HG02678 (cell line): ENCODE data around the gene POFUT1.
A peak's percentile ranks its signal among the peaks of the same experiment; 100 is the strongest.

Experiments
- ATAC-seq: cut with Tn5 transposase; IDR thresholded peaks from one replicate; pipeline ENCODE4 v1.9.1; 2021; ENCODE audit warnings: mild to moderate bottlenecking, moderate library complexity; ENCODE audit not compliant: unreplicated experiment

POFUT1 gene

DNA sequence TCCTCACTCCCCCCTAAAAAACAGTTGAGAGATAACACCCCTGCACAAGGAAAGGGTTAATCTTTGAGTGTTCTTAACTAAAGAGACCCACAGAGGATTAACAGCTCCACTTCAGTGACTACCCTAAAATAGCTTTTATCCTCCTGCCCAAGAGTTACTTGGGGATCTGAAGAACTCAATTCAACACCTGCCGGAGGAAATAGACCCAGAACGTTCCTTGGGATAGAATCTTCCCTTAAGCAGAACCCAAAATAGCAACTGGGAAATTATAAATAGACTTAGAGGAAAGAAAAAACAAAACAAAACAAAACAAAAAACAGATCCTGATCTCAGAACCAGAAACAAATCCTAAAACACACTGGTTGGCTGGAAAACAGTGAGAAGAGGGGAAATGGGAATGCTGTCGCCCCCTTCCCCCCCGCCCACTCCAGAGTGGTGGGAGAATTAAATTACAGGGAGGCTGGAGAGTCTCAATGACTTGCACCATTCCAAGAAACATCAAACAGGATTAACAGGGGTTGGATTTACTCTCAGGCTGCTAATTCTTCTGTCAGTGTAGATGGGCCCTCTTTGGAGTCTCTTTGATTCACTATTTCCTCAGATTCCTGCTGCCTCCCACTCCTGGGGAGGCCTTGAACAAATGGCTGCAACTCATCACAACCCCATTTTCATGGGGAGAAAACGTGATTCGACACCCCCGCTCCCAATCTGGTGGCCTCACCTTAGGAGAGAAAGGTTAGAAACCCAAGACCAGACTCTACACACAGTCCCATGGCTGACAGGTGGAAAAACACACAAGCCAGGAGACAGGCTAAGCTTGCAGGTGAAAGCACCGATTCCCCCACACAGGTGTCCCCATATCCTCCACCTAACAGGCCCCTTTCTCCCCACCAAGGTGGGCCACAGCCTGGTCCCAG lies 1.6 kb upstream of the POFUT1 start:
- no peak for ATAC-seq

DNA sequence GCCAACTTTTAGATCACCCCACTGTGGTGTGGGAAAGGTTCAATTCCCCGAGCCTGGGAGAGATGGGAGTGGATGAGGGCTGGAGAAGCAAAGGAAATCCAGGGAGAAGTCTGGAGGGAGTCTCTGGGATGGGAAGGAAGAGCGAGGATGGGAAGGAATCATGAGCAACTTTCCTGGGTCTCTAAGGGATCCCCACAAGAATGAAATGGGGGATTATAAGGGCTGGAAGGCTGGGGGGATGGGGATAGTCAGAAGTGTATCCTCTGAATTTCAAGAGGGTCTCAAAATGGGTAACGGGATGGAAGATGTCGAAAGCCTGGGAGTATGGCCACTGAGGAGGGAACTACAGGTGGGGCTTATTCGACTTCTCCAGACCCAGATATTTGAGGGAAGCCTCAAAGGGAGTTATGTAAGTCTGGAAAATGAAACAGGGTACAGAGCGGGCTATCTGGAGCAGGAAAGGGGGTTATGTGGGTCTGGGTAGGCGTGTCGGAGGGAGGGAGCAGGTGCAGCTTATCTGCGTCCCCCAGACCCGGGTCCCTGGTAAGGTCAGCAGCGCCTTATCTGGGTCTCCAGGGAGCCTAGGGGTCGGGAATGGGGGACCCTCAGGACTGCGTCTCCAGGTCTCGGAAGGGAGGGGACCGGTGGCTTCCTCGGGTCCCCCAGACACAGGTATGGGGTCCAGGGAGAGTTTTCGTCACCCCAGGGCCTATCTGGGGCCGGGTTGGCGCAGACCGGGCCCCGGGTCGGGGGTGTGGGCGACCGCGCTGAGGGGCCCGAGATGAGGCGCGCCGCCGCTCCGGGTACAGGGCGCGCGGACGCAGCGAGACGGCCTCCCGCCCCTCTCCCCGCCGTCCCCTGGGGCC lies 687 bp upstream of the POFUT1 start:
- peak; percentile 6 for ATAC-seq

DNA sequence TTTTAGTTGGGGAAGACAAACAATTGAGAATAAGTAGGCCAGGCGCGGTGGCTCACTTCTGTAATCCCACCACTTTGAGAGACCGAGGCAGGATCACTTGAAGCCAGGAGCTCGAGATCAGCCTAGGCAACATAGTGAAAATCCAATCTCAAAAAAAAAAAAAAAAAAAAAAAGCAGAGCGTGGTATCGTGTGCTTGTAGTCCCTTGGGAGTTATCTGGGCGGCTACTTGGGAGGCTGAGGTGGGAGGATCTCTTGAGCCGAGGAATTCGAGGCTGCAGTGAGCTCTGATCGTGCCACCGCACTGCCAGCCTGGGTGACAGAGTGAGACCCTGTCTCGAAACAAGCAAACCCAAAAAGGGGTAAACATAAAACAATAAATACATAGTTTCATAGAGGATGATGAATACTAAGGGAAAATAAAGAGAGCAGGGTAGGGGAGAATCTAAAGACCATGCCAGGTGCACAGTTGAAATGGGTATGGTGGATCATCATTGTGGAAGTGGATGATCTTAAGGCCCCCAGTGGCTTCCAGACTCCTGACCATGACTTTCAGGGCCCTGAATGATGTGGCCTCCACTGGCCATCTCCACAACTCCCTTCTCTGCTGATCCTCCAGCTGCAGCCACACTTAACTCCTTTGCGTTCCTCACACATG lies 947 bp downstream of the POFUT1 start:
- no peak for ATAC-seq

DNA sequence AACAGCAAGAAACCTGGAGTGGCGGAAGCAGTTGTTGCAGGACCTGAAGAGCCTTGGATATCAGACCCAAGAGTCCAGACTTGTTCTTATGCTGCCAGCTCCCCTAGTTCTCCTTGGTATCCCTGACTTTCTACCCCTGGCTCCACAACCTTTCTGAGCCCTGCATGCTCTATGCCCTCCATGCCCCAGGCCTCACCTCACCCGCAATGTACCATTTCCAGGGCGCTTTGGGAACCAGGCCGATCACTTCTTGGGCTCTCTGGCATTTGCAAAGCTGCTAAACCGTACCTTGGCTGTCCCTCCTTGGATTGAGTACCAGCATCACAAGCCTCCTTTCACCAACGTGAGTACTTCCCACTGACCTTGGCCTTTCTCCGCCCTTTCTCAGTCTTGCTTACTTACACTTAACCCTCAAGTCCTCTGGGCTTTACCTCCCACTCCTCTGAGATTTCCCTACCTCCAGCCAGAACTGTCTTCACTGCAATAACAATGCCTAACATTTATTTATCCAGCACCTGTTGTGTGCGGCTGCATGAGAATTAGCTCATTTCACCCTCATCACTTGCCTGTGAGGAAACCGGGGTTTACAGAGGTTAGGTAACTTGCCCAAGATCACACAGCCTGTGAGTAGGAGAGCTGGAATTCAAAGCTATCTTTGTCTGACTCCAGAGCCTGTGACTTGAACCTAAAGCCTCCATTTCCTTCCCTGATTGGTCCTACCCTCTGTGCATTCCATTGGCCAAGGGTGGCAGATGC lies 2.3 kb downstream of the POFUT1 start:
- ATAC-seq, result no peak

DNA sequence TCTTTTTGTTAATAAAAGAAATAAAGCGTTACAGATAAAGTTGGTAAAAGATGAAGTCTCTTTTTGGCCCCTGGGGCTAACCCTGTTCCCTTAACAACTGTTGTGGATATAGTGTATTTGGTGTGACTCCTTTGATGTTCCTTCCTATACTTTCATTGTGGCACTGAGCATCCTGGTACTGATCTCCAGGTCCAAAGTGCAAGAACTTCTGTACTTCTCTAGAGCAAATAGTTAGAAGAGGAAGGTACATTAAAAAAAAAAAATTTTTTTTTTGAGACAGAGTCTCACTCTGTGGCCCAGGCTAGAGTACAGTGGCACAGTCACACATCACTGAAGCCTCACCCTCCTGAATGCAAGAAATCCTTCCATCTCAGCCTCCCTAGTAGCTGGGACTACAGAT lies 6.2 kb downstream of the POFUT1 start:
- ATAC-seq, result no peak

DNA sequence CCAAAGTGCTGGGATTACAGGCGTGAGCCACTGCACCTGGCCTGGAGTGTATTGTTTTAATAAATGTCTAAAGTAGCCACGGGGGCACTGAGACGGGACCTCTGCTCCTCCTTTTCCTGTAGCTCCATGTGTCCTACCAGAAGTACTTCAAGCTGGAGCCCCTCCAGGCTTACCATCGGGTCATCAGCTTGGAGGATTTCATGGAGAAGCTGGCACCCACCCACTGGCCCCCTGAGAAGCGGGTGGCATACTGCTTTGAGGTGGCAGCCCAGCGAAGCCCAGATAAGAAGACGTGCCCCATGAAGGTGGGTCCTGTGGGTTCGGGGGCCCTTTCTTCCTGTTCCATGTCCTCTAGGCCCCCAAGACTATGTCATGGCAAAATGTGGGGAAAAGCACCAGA lies 7.5 kb downstream of the POFUT1 start:
- ATAC-seq, result no peak

DNA sequence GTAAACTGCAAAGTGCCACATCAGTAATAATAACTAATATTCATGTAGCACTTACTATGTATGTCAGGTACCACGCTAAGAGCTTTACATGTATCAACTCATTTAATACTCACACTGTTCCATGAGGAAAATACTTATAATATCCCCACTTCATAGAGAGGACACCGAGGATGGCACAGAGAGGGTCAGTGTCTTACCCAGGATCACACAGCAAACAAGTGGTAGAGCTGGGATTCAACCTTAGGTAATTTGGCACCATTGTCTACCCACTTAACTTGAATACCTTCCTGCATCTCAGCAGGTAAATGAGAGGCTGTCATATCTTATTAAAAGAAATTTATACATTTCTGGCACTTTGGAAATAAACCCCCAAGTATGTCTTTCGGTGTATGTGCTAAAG lies 8.0 kb downstream of the POFUT1 start:
- ATAC-seq, result no peak

DNA sequence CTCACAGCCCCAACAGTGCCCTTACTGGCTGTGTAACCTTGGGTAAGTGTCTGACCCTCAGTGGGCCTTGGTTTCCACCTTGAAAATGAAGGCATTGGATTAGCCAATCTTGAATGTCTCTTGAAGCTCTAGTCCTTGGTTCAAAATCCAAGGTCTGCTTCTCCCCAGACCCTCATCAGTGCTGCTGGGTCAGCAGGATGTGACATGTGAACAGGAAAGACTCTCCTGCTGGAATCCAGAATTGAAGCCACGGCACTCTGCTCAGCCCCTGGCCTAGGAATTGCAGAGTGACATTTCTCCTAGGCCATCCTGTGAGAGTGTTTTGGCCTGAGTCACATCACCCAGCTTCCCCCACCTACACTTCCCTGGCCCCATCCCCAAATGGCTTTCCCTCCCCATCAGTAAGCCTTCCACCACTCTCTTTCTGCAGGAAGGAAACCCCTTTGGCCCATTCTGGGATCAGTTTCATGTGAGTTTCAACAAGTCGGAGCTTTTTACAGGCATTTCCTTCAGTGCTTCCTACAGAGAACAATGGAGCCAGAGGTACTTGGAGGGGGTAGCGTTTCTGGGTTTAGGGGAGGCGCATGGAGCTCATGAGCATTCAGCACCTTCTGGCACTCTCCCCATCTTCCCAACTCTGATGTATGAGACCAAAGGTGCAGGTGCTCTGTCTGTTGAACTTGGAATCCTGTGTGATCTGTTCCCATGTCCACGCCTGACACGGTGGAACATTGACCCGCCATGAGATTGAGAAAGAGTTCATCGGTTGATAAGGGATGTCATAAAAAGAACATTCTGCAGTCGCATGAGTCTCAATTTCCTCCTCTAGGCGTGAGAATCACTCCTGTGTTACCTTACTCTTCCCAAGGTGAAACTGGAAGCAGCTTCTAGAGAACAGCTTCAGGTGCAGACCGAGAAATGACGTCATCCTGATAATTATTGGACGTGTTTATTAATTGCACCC lies 8.8 kb downstream of the POFUT1 start:
- ATAC-seq, result no peak

DNA sequence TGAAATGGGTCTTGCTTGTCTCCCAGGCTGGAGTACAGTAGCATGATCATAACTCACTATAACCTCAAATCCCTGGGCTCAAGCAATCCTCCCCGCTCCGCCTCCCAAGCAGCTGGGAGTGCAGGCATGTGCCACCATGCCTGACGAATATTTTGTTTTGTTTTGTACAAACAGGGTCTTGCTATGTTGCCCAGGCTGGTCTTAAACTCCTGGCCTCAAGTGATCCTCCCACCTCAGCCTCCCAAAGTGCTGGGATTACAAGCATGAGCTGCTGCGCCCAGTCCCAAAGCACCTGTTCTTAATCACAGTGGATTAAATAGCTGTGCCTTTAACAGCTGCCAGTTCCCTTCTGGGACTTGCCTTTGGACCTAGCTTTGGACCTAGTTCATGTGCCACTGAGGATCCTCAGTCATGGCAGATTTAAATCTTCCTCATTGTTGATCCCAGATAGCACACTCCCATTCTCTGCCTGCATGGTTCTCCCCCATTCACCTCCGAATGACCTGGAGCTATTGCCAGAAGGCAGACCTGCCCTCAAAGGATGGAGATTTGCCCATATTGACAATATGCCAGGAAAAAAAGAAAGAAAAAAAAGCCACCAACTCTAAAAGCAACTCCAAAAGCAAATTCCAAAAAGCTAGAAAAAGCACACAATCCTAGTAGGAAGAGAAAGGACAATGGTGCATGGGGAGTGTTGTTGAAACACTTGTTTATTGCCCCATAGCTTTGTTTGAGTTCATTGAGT lies 10.6 kb downstream of the POFUT1 start:
- no peak for ATAC-seq

DNA sequence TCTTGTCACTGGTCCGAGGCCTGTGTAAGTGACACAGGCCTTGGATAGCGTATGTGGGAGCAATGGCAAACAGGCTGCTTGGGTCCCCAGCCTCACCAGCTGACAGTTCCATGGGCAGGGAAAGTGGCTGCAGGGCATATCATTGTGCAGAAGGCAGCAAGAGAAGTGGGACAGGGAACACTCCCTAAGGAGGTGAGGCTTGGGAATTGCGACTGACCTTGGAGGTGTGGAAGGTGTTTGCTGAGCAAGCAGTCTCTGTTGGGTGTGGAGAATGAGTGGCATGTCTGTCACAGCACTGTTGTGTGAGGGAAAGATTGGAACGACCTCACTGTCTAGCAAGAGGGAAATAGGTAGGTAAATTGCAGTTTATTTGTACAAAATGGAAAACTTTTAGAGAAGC lies 16.8 kb downstream of the POFUT1 start:
- no peak for ATAC-seq

DNA sequence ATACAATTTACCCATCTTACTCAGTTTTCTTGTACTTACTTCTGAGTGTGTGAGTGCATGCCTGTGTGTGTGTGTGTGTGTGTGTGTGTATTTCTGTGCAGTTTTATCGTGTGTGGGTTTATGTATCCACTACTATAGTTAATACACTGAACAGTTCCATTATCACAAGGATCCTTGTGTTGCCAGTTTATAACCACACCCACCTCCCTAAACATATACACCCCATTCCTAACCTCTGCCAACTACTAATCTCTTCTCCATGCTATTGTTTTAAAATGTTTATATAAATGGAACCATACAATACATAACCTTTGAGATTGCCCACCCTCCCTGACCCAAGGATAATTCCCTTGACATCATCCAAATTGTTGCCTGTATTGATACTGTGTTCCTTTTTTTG lies 18.7 kb downstream of the POFUT1 start:
- no peak for ATAC-seq

DNA sequence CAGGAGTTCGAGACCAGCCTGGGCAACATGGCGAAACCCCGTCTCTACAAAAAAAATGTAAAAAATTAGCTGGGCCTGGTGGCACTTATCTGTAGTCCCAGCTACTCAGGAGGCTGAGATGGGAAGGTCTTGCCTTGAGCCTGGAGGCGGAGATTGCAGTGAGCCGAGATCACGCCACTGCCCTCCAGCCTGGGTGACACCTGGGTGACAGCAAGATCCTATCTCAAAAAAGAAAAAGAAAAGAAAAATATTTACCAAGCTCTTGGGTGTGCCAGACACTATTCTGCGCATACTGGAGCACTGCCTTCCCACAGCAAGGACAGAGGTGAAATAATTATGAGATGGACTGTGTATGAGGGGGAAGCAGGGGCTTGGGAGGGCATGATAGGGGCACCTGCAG lies 19.6 kb downstream of the POFUT1 start:
- no peak for ATAC-seq

DNA sequence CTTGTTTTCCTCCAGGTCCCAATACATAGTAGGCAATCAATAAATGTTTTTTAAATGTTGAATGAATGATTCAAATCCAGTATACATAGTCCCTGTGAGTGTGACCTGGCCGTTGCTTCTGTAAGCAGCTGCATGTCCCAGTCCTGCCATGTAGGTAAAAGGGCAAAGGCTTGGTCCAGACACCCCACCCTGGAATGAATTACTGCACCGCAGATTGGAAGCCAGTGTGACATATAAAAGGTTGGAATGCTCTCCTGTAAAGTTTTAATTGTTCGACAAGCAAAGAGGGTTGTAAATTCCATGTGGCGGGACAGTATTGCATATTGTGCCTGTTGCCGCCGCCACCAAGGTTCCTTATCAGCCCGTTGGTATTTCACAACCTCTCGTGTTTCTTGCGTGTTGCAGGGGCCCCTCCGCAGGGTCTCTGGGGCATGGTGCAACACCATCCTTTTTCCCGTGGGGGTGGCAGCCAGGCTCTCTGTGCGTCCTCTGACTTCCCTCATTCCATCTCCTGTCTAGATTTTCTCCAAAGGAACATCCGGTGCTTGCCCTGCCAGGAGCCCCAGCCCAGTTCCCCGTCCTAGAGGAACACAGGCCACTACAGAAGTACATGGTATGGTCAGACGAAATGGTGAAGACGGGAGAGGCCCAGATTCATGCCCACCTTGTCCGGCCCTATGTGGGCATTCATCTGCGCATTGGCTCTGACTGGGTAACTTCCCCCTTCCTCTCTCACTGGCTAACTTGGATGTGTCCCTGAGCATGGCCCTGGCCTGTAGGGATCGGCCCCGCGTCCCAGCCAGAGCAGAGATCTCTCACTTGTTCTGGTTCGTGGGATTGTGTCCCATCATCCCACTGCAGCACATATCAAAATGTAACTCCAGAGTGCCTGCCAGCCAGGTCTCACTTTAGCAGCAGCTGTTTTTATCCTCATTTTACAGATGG lies 20.3 kb downstream of the POFUT1 start:
- no peak for ATAC-seq

DNA sequence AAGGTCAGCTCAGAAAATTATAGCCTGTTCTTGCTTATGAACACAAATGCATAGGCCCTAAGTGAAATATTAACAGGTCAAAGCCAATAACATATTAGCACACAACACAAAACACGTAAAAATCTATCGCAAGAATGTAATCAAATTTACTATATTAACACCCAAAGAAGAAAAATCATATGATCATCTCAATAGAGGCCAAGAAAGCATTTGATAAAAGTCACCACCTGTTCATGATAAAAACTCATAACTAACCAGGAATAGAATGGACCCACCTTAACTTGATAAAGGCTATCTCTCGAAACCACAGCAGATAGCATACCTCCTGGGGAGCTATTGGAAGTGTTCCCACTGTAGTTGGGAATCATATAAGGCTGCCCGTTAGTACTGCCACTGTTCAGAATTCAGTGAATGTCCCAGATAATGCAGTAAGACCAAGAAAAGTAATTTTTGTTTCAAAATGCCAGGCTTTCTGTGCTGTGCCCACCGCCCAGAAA lies 21.6 kb downstream of the POFUT1 start:
- ATAC-seq, result no peak

DNA sequence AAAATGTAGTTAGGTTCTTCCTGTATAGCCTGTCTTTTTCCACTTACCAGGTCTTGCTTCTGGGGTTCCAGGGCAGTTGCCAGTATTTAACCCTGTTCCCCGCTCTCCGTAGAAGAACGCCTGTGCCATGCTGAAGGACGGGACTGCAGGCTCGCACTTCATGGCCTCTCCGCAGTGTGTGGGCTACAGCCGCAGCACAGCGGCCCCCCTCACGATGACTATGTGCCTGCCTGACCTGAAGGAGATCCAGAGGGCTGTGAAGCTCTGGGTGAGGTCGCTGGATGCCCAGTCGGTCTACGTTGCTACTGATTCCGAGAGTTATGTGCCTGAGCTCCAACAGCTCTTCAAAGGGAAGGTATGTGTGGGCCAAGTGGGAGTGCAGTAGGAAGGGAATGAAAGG lies 23.0 kb downstream of the POFUT1 start:
- ATAC-seq, result no peak

DNA sequence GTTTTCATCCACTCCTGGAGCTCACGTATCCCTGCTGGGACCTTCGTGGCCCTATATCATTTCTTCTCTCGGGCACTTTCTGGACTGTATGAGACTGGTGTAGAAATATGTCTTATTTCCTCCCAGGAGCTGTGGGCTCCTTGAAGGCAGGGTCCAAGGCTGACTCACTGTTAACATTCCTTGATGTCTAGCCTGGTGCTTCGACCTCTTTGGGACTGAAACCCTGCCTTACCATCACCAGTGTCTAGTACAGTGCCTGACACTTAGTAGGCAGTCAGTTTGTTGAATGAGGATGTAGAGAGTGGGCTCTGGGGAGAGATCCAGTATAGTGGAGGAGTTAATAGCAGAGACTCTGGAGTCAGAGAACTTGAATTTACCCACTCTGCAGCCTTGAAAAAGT lies 23.6 kb downstream of the POFUT1 start:
- ATAC-seq, result no peak

DNA sequence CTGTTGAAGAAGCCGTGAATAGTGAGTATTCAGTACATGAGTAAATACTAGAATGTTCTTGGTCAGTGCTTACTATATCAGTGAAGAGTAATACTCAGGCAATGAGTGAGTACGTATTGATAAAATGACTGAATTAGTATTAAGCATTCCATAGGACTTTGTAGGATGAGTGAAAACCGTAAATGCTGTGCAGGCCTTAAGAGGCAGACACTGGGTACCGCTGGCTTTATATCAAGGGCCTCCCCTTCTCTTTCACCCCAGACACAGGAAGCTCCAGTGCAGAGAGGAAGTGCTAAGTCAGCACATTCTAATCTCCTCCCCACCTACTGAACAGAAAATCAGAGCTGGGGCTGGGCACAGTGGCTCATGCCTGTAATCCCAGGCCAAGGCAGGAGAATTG lies 24.2 kb downstream of the POFUT1 start:
- no peak for ATAC-seq
